PC-9 (cell line): ENCODE results near the gene TANK. TPM values are rescaled to one million over a fixed set of nuclear protein-coding genes. Genes with fewer than 3 reads are reported as not detected.
A peak's percentile ranks its signal among the peaks of the same experiment; 100 is the strongest.

Experiments used
- BruUV-seq: library from RNA; stranded (reverse); fragments of 400-500 nt; replicated peaks from 2 replicates; lab custom pipeline; 2021; lab: Mats Ljungman, UMichigan
- CTCF ChIA-PET: fragments of 300-600 bp; sonication (Branson Sonifier 250); formaldehyde crosslinking; loops from one replicate; lab custom pipeline; 2022; ENCODE audit warnings: antibody characterized with exemption; lab: Charles Lee
- POLR2A ChIA-PET: fragments of 300-600 bp; sonication (Branson Sonifier 250); formaldehyde crosslinking; loops from one replicate; lab custom pipeline; 2022; ENCODE audit warnings: antibody characterized with exemption; ENCODE audit not compliant: unreplicated experiment; lab: Charles Lee
- DNase-seq, 2 experiments: peaks; one replicate each; pipeline versions ENCODE4 v3.0.0 to v3.0.0-alpha.2; 2015 to 2022; ENCODE audit warnings: mixed read lengths in 1 of 2
- H2AFZ ChIP-seq: fragments of 200-600 bp; sonication (generic); 2 replicates; pipeline ENCODE4 v1.8.1; 2017; ENCODE audit warnings: antibody characterized with exemption
- H3F3A ChIP-seq: fragments of 200-600 bp; sonication (generic); 2 replicates; pipeline ENCODE4 v1.8.1; 2017; ENCODE audit warnings: antibody characterized with exemption, mild to moderate bottlenecking, low read depth; ENCODE audit not compliant: insufficient read depth
- H3K27ac ChIP-seq: fragments of 200-600 bp; sonication (generic); 2 replicates; pipeline ENCODE4 v1.6.1; 2016; ENCODE audit warnings: mixed run types
- H3K27me3 ChIP-seq: fragments of 200-600 bp; sonication (generic); 2 replicates; pipeline ENCODE4 v1.6.1; 2016; ENCODE audit warnings: low read depth, mixed run types; ENCODE audit not compliant: insufficient read depth
- H3K36me3 ChIP-seq: fragments of 200-600 bp; sonication (generic); 2 replicates; pipeline ENCODE4 v1.6.1; 2016; ENCODE audit warnings: low read depth, mixed run types
- H3K4me1 ChIP-seq: fragments of 200-600 bp; sonication (generic); replicated peaks from 2 replicates; pipeline ENCODE4 v1.6.1; 2016; ENCODE audit warnings: mixed run types; ENCODE audit not compliant: insufficient read depth
- H3K4me2 ChIP-seq: fragments of 200-600 bp; sonication (generic); 2 replicates; pipeline ENCODE4 v1.6.1; 2017; ENCODE audit warnings: mixed run types
- H3K4me3 ChIP-seq: fragments of 200-600 bp; sonication (generic); 2 replicates; pipeline ENCODE4 v1.6.1; 2016; ENCODE audit warnings: mixed run types
- H3K79me2 ChIP-seq: fragments of 200-600 bp; sonication (generic); 2 replicates; pipeline ENCODE4 v1.6.1; 2017; ENCODE audit warnings: low read depth, mixed run types
- H3K9me2 ChIP-seq: fragments of 200-600 bp; sonication (generic); 2 replicates; pipeline ENCODE4 v1.8.1; 2017; ENCODE audit warnings: mild to moderate bottlenecking; ENCODE audit not compliant: insufficient read depth
- H3K9me3 ChIP-seq: fragments of 200-600 bp; sonication (generic); 2 replicates; pipeline ENCODE4 v1.8.1; 2016; ENCODE audit warnings: low read depth; ENCODE audit not compliant: insufficient read depth
- H4K20me1 ChIP-seq: fragments of 200-600 bp; sonication (generic); 2 replicates; pipeline ENCODE4 v1.8.1; 2017; ENCODE audit not compliant: insufficient read depth
- CTCF ChIP-seq: fragments of 200-600 bp; sonication (generic); conservative IDR thresholded peaks from 2 replicates; pipeline ENCODE4 v1.6.1; 2017; ENCODE audit warnings: mixed run types, antibody characterized with exemption, mild to moderate bottlenecking, moderate library complexity
- EZH2 ChIP-seq: fragments of 200-600 bp; sonication (generic); IDR thresholded peaks from 2 replicates; pipeline ENCODE4 v1.8.0; 2017; ENCODE audit warnings: antibody characterized with exemption, low read depth
- intact Hi-C: fragments of 100-400 bp; cut with micrococcal nuclease; formaldehyde crosslinking; loops from one replicate; pipeline ENCODE4 v1.10.0; 2022; ENCODE audit not compliant: unreplicated experiment
- total RNA-seq: library from RNA; stranded (reverse); gene quantifications from 2 replicates; pipeline ENCODE4 v1.2.3, GENCODE V29; 2021

TANK gene
- total RNA-seq, 1 experiment from 2014 or later = 46.1 TPM

GRCh38 chr2:161116509-161116908, 43.7 kb upstream of the TANK start:
- Histone ChIP-seq H4K20me1 (no peaks in the 10 kb centered on the region), H3K27me3 (no peaks in the 10 kb centered on the region), H3K4me2 (no peak overlapping the region), H3K36me3 (no peaks in the 10 kb centered on the region), H2AFZ (no peak overlapping the region), H3K4me1 (peaks cover 17% of the 10 kb centered on the region), H3K79me2 (no peaks in the 10 kb centered on the region), H3F3A (no peaks in the 10 kb centered on the region), H3K9me2 (no peaks in the 10 kb centered on the region), H3K27ac (no peak overlapping the region), H3K9me3 (no peaks in the 10 kb centered on the region), H3K4me3 (no peak overlapping the region)
- no peak for DNase-seq
- BruUV-seq = no TSS peak
- intact Hi-C loops = no loop called here
- TF ChIP-seq CTCF = no peak
- no peak for TF ChIP-seq EZH2
- CTCF ChIA-PET = interaction anchor here (0.7 kb wide), 1 partner anchor 885 kb away, joined by 17 read pairs; no protein-coding TSS in a partner anchor
- POLR2A ChIA-PET = no interaction called here

- CTCF ChIA-PET = no interaction called here
- Histone ChIP-seq H3K9me2 (no peaks in the 10 kb centered on the region), H3F3A (peaks cover under 1% of the 10 kb centered on the region; the same call in 1 of the 2 replicates), H3K4me3 (no peak overlapping the region), H3K9me3 (no peaks in the 10 kb centered on the region), H3K27ac (0 out of 2 replicates have a peak overlapping the region, but pooled peaks have one; percentile 34), H4K20me1 (no peaks in the 10 kb centered on the region), H2AFZ (no peak overlapping the region), H3K4me1 (peaks cover 27% of the 10 kb centered on the region), H3K36me3 (no peaks in the 10 kb centered on the region), H3K79me2 (no peaks in the 10 kb centered on the region), H3K27me3 (no peaks in the 10 kb centered on the region), H3K4me2 (peak overlapping the region; percentile 50)
- POLR2A ChIA-PET = no interaction called here
- no peak for TF ChIP-seq EZH2
- no peak for TF ChIP-seq CTCF
- intact Hi-C loops = no loop called here
- no TSS peak for BruUV-seq
- DNase-seq = no peak
Measured at GRCh38 chr2:161117506-161117905, 42.7 kb upstream of the TANK start.

GRCh38 chr2:161118722-161119121, 41.5 kb upstream of the TANK start:
- Histone ChIP-seq H3F3A (peaks cover 11% of the 10 kb centered on the region), H3K27ac (no peak overlapping the region), H3K9me2 (no peaks in the 10 kb centered on the region), H3K79me2 (no peaks in the 10 kb centered on the region), H3K9me3 (no peaks in the 10 kb centered on the region), H2AFZ (no peak overlapping the region), H3K4me1 (peaks cover 38% of the 10 kb centered on the region), H3K4me2 (no peak overlapping the region), H3K27me3 (no peaks in the 10 kb centered on the region), H3K4me3 (no peak overlapping the region), H3K36me3 (no peaks in the 10 kb centered on the region), H4K20me1 (no peaks in the 10 kb centered on the region)
- ChIA-PET POLR2A (no interaction called here), CTCF (no interaction called here)
- no peak for DNase-seq
- intact Hi-C loops = no loop called here
- TF ChIP-seq CTCF (no peak), EZH2 (no peak)
- BruUV-seq = no TSS peak
